NCI-H2029 treated with DMSO at 0.1 percent for 48 hours (cell line): ENCODE results near the gene CLCN6.

Experiments
- DNase-seq: peaks from one replicate; lab custom pipeline; 2025; lab: John Stamatoyannopoulos, UW

The CLCN6 gene

GRCh38 chr1:11779715-11780379, 26.1 kb upstream of the CLCN6 start:
- DNase-seq, result no peak

- no peak for DNase-seq
Measured at GRCh38 chr1:11780380-11781147, 25.4 kb upstream of the CLCN6 start.

GRCh38 chr1:11781297-11781696, 24.7 kb upstream of the CLCN6 start:
- DNase-seq, result no peak

- DNase-seq, result no peak
Measured at GRCh38 chr1:11782127-11782708, 23.8 kb upstream of the CLCN6 start.

GRCh38 chr1:11783556-11783955, 22.4 kb upstream of the CLCN6 start:
- DNase-seq, result no peak

GRCh38 chr1:11784256-11784992, 21.6 kb upstream of the CLCN6 start:
- no peak for DNase-seq

GRCh38 chr1:11784993-11785769, 20.8 kb upstream of the CLCN6 start:
- no peak for DNase-seq

GRCh38 chr1:11786168-11786567, 19.8 kb upstream of the CLCN6 start:
- DNase-seq, result no peak

- DNase-seq, result no peak
Measured at GRCh38 chr1:11787251-11787803, 18.7 kb upstream of the CLCN6 start.

GRCh38 chr1:11787804-11788436, 18.1 kb upstream of the CLCN6 start:
- DNase-seq, result no peak

GRCh38 chr1:11788549-11789053, 17.4 kb upstream of the CLCN6 start:
- DNase-seq, result no peak

GRCh38 chr1:11789126-11790067, 16.6 kb upstream of the CLCN6 start:
- DNase-seq, result no peak

GRCh38 chr1:11790101-11790879, 15.7 kb upstream of the CLCN6 start:
- DNase-seq, result no peak

- DNase-seq, result no peak
Measured at GRCh38 chr1:11790880-11791715, 14.9 kb upstream of the CLCN6 start.

- no peak for DNase-seq
Measured at GRCh38 chr1:11792106-11792505, 13.9 kb upstream of the CLCN6 start.

- no peak for DNase-seq
Measured at GRCh38 chr1:11793819-11794218, 12.2 kb upstream of the CLCN6 start.

- no peak for DNase-seq
Measured at GRCh38 chr1:11794446-11795237, 11.3 kb upstream of the CLCN6 start.
